Muscle layer of duodenum (tissue), 2 donors: ENCODE results near the gene STXBP1.

Experiments
- H3K27ac ChIP-seq: one replicate; pipeline ENCODE4 v1.7.0; 2013; ENCODE audit warnings: mild to moderate bottlenecking, low read length
- H3K27me3 ChIP-seq: one replicate; pipeline ENCODE4 v1.7.0; 2013; ENCODE audit warnings: low read depth, mild to moderate bottlenecking, control low read depth, low read length
- H3K36me3 ChIP-seq, 2 donors: one replicate each; pipeline ENCODE4 v1.7.0; 2013; ENCODE audit warnings: low read length in 2 of 2, control low read depth in 1 of 2, mild to moderate bottlenecking in 1 of 2; ENCODE audit not compliant: insufficient read depth in 2 of 2, control insufficient read depth in 1 of 2
- H3K4me1 ChIP-seq, 2 donors: one replicate each; pipeline ENCODE4 v1.7.0; 2013; ENCODE audit warnings: low read length in 2 of 2, mild to moderate bottlenecking in 2 of 2, control low read depth in 1 of 2, moderate library complexity in 1 of 2; ENCODE audit not compliant: insufficient read depth in 2 of 2, control insufficient read depth in 1 of 2
- H3K4me3 ChIP-seq, 2 donors: one replicate each; pipeline ENCODE4 v1.7.0; 2013; ENCODE audit warnings: low read length in 2 of 2, low read depth in 1 of 2, mild to moderate bottlenecking in 1 of 2
- H3K9me3 ChIP-seq, 2 donors: one replicate each; pipeline ENCODE4 v1.7.0; 2013; ENCODE audit warnings: low read length in 2 of 2, control low read depth in 1 of 2, mild to moderate bottlenecking in 1 of 2; ENCODE audit not compliant: control insufficient read depth in 1 of 2
- donor health status: healthy.

STXBP1 gene

GRCh38 chr9:127711831-127712274 lies 99.8 kb downstream of the STXBP1 start:
- Histone ChIP-seq H3K36me3 (peaks cover 0 to 6% of the 10 kb centered on the region in 2 donors), H3K4me3 (no peak overlapping the region), H3K27ac (no peak overlapping the region), H3K4me1 (peaks cover 3 to 17% of the 10 kb centered on the region in 2 donors), H3K9me3 (no peaks in the 10 kb centered on the region), H3K27me3 (no peaks in the 10 kb centered on the region)

GRCh38 chr9:127712371-127712770 lies 100.3 kb downstream of the STXBP1 start:
- Histone ChIP-seq H3K4me1 (peaks cover 3 to 17% of the 10 kb centered on the region in 2 donors), H3K27ac (no peak overlapping the region), H3K9me3 (no peaks in the 10 kb centered on the region), H3K4me3 (no peak overlapping the region), H3K36me3 (peaks cover 0 to 6% of the 10 kb centered on the region in 2 donors), H3K27me3 (no peaks in the 10 kb centered on the region)

GRCh38 chr9:127712867-127713266 lies 100.8 kb downstream of the STXBP1 start:
- no peaks in the 10 kb centered on the region for H3K27me3 ChIP-seq

GRCh38 chr9:127714020-127714750 lies 102.1 kb downstream of the STXBP1 start:
- Histone ChIP-seq H3K36me3 (peaks cover 0 to 6% of the 10 kb centered on the region in 2 donors), H3K27ac (no peak overlapping the region), H3K9me3 (no peaks in the 10 kb centered on the region), H3K4me1 (peaks cover 3 to 17% of the 10 kb centered on the region in 2 donors), H3K4me3 (peak overlapping the region; percentile 45 to 46), H3K27me3 (no peaks in the 10 kb centered on the region)

More at GRCh38 chr9:127712867-127713266, 100.8 kb downstream of the STXBP1 start:
- Histone ChIP-seq H3K27ac (no peak overlapping the region), H3K4me1 (peaks cover 3 to 17% of the 10 kb centered on the region in 2 donors), H3K4me3 (no peak overlapping the region), H3K9me3 (no peaks in the 10 kb centered on the region), H3K36me3 (peaks cover 0 to 6% of the 10 kb centered on the region in 2 donors)

GRCh38 chr9:127714951-127715469 lies 102.9 kb downstream of the STXBP1 start:
- H3K4me1 ChIP-seq, result peaks cover 3 to 17% of the 10 kb centered on the region in 2 donors
- H3K36me3 ChIP-seq, result peaks cover 0 to 6% of the 10 kb centered on the region in 2 donors
- H3K27me3 ChIP-seq, result no peaks in the 10 kb centered on the region
- peak overlapping the region; percentile 75 to 88 for H3K4me3 ChIP-seq
- no peak overlapping the region for H3K27ac ChIP-seq
- no peaks in the 10 kb centered on the region for H3K9me3 ChIP-seq

GRCh38 chr9:127715470-127716337 lies 103.6 kb downstream of the STXBP1 start, which contains the start of the genes PTRH1 and TTC16:
PTRH1 (minus strand) TSS chr9:127715663; CDS start chr9:127715639, 24 bp downstream.
TTC16 (plus strand) TSS chr9:127716079; CDS start chr9:127716146, 67 bp downstream.
- Histone ChIP-seq H3K27ac (peak within 1 kb of the TSS; percentile 77), H3K4me1 (peaks cover 3 to 17% of the 10 kb centered on the region in 2 donors), H3K36me3 (peaks cover 0 to 6% of the 10 kb centered on the region in 2 donors), H3K9me3 (no peaks in the 10 kb centered on the region), H3K27me3 (no peaks in the 10 kb centered on the region), H3K4me3 (peak within 1 kb of the TSS; percentile 75 to 88)

GRCh38 chr9:127716412-127716811 lies 104.3 kb downstream of the STXBP1 start:
- peaks cover 3 to 17% of the 10 kb centered on the region in 2 donors for H3K4me1 ChIP-seq
- peak overlapping the region; percentile 77 for H3K27ac ChIP-seq
- H3K4me3 ChIP-seq, result peak overlapping the region; percentile 75 to 88
- peaks cover 0 to 6% of the 10 kb centered on the region in 2 donors for H3K36me3 ChIP-seq
- no peaks in the 10 kb centered on the region for H3K27me3 ChIP-seq
- no peaks in the 10 kb centered on the region for H3K9me3 ChIP-seq

- Histone ChIP-seq H3K4me1 (peaks cover 3 to 17% of the 10 kb centered on the region in 2 donors), H3K27me3 (no peaks in the 10 kb centered on the region), H3K9me3 (no peaks in the 10 kb centered on the region), H3K36me3 (no peaks in the 10 kb centered on the region), H3K27ac (no peak overlapping the region), H3K4me3 (no peak overlapping the region)
Observed at GRCh38 chr9:127717766-127718165, 105.7 kb downstream of the STXBP1 start.

GRCh38 chr9:127720031-127720864 lies 108.2 kb downstream of the STXBP1 start:
- Histone ChIP-seq H3K36me3 (no peaks in the 10 kb centered on the region), H3K27me3 (no peaks in the 10 kb centered on the region), H3K4me1 (peaks cover 0 to 12% of the 10 kb centered on the region in 2 donors), H3K27ac (no peak overlapping the region), H3K4me3 (no peak overlapping the region), H3K9me3 (no peaks in the 10 kb centered on the region)

GRCh38 chr9:127720865-127721227 lies 108.8 kb downstream of the STXBP1 start:
- Histone ChIP-seq H3K36me3 (no peaks in the 10 kb centered on the region), H3K27ac (no peak overlapping the region), H3K4me3 (no peak overlapping the region), H3K9me3 (no peaks in the 10 kb centered on the region), H3K27me3 (no peaks in the 10 kb centered on the region), H3K4me1 (peaks cover 0 to 12% of the 10 kb centered on the region in 2 donors)
